ENCODE data around the gene ABCG8.

GRCh38 chr2:43803113-43803512 is 35.7 kb upstream of the ABCG8 start:
- TF ChIP-seq CTCF (conservative IDR thresholded peaks at IDR 0.05) (no peak), ZFX (IDR thresholded peaks at IDR 0.05) (no peak)

Data from C4-2B (cell line).